Measurements from ENCODE around the gene PRPF6. TPM values are rescaled to one million over a fixed set of nuclear protein-coding genes. Genes with fewer than 3 reads are reported as not detected.

Gene PRPF6
- total and polyA plus RNA-seq, 5 donors from 2014 or later = 61.8 to 85.3 (median 77.0) TPM

- H3K27ac ChIP-seq (ENCODE audit: insufficient read depth, low read length, poor library complexity, severe bottlenecking) = no peak overlapping the region
- Mint-ChIP-seq H3K27me3 (no peaks in the 10 kb centered on the region), H3K36me3 (no peaks in the 10 kb centered on the region), H3K4me1 (peaks cover 0 to 56% (median 17%) of the 10 kb centered on the region in 4 donors), H3K4me3 (peak overlapping the region in 1 of 4 donors; percentile 21), H3K27ac (no peak overlapping the region), H3K9me3 (no peaks in the 10 kb centered on the region)
- DNase-seq (no peak), ATAC-seq (ENCODE audit: low read depth in 2 of 2) (no peak)
- H3K4me1 ChIP-seq (ENCODE audit: control insufficient read depth, insufficient read depth, low read length, poor library complexity, severe bottlenecking) = peaks cover 54% of the 10 kb centered on the region
- H3K36me3 ChIP-seq (ENCODE audit: control insufficient read depth, insufficient read depth, low read length) = no peaks in the 10 kb centered on the region
- H3K4me3 ChIP-seq (ENCODE audit: low read depth, low read length) = no peak overlapping the region
- H3K27me3 ChIP-seq (ENCODE audit: control insufficient read depth, insufficient read depth, low read length) = no peaks in the 10 kb centered on the region
- H3K9me3 ChIP-seq (ENCODE audit: control insufficient read depth in 2 of 2, low read length in 2 of 2) = no peaks in the 10 kb centered on the region
These were observed 86.2 kb downstream of the PRPF6 start for GRCh38 chr20:64067005-64067632.

DNA sequence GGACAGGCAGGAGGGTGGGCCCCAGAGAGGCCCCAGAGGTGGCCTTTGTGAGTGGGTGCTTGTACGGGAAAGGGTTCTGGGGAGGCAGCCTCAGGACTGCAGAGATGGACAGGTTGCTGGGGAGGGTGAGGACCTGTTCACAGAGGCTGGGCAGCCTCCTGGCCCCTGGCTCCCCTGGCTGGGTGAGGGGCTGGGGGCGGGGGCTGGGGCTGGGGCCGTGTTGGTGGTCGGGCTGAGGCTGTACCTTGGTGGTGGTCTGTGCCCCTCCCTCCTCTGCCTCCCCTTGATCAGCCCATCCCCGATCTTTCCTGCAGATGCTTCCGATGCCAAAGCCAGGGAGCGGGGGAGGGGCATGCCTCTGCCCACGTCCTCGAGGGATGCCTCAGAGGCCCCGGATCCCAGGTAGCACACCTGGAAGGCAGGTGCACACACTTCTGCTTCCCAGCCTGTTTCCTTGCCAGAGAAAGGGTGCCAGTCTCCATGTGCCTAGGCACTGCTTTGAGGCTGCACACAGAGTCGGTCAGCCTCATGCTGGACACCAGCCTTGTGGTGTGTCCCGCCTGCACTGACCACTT is 86.9 kb downstream of the PRPF6 start:
- Histone ChIP-seq H3K9me3 (ENCODE audit: control insufficient read depth in 2 of 2, low read length in 2 of 2) (no peaks in the 10 kb centered on the region), H3K27me3 (ENCODE audit: control insufficient read depth, insufficient read depth, low read length) (no peaks in the 10 kb centered on the region), H3K36me3 (ENCODE audit: control insufficient read depth, insufficient read depth, low read length) (peaks cover under 1% of the 10 kb centered on the region), H3K4me1 (ENCODE audit: control insufficient read depth, insufficient read depth, low read length, poor library complexity, severe bottlenecking) (peaks cover 48% of the 10 kb centered on the region), H3K4me3 (ENCODE audit: low read depth, low read length) (no peak overlapping the region), H3K27ac (ENCODE audit: insufficient read depth, low read length, poor library complexity, severe bottlenecking) (no peak overlapping the region)
- Mint-ChIP-seq H3K9me3 (no peaks in the 10 kb centered on the region), H3K4me3 (peak overlapping the region in 1 of 4 donors; percentile 49), H3K27me3 (no peaks in the 10 kb centered on the region), H3K27ac (no peak overlapping the region), H3K36me3 (no peaks in the 10 kb centered on the region), H3K4me1 (peaks cover 0 to 56% (median 17%) of the 10 kb centered on the region in 4 donors)
- ATAC-seq (ENCODE audit: low read depth in 2 of 2) = no peak
- no peak for DNase-seq

DNA sequence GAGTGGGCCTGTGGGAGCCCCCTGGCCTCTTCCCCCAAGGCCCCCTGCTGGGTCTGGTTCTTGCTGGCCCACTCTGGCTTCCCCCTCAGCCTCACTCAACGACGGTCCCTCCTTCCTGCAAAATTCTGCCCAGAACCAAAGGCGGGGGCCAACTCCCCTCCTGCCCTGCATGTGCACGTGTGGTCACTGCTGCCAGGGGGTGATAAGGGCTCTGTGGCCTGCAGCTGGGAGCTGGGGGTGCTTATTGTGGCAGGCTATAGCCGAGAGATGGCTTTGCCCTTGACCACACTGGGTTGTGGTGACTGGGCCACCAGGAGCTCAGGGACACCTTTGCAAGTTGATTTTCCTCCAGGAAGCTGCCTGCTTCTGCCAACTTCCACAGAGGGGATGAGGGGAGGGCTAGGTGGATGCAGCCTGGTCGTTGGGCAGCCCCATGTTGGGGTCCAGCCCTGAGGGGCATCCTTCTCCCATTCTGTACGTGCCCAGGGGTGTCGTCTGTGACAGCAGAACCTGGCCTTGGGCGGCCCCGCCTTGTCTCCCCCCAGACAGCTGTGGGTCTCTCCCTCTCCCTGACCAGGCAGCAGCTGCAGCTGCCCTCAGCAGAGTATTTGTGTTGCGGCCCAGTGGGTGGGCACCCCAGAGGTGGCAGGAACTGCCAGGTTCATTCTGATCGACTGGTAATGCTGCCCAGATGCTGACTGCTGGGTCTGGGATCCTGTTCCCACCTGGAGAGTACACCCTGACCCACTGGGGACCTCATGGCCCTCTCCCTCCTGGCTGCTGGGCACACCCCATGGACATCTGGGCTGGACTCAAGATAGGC is 87.7 kb downstream of the PRPF6 start:
- Mint-ChIP-seq H3K36me3 (peaks cover 3% of the 10 kb centered on the region), H3K9me3 (no peaks in the 10 kb centered on the region)

GRCh38 chr20:64069209-64069613 is 88.3 kb downstream of the PRPF6 start:
- no peak overlapping the region for H3K4me3 ChIP-seq (ENCODE audit: low read depth, low read length)
- DNase-seq (no peak), ATAC-seq (ENCODE audit: low read depth in 2 of 2) (no peak)
- H3K27ac ChIP-seq (ENCODE audit: insufficient read depth, low read length, poor library complexity, severe bottlenecking) = no peak overlapping the region
- no peaks in the 10 kb centered on the region for H3K27me3 Mint-ChIP-seq
- H3K36me3 ChIP-seq (ENCODE audit: control insufficient read depth, insufficient read depth, low read length) = peaks cover 9% of the 10 kb centered on the region
- H3K27me3 ChIP-seq (ENCODE audit: control insufficient read depth, insufficient read depth, low read length) = no peaks in the 10 kb centered on the region
- no peak overlapping the region for H3K4me3 Mint-ChIP-seq
- H3K9me3 ChIP-seq (ENCODE audit: control insufficient read depth in 2 of 2, low read length in 2 of 2) = no peaks in the 10 kb centered on the region
- no peaks in the 10 kb centered on the region for H3K9me3 Mint-ChIP-seq
- peaks cover 3% of the 10 kb centered on the region for H3K36me3 Mint-ChIP-seq
- H3K4me1 ChIP-seq (ENCODE audit: control insufficient read depth, insufficient read depth, low read length, poor library complexity, severe bottlenecking) = peaks cover 36% of the 10 kb centered on the region
- H3K4me1 Mint-ChIP-seq = peaks cover 0 to 49% (median 12%) of the 10 kb centered on the region in 4 donors
- no peak overlapping the region for H3K27ac Mint-ChIP-seq

More for the DNA sequence above, 87.7 kb downstream of the PRPF6 start:
- no peak overlapping the region for H3K27ac ChIP-seq (ENCODE audit: insufficient read depth, low read length, poor library complexity, severe bottlenecking)
- H3K9me3 ChIP-seq (ENCODE audit: control insufficient read depth in 2 of 2, low read length in 2 of 2) = no peaks in the 10 kb centered on the region
- no peak for ATAC-seq (ENCODE audit: low read depth in 2 of 2)
- no peak for DNase-seq
- H3K27me3 ChIP-seq (ENCODE audit: control insufficient read depth, insufficient read depth, low read length) = no peaks in the 10 kb centered on the region
- H3K27ac Mint-ChIP-seq = no peak overlapping the region
- H3K4me1 ChIP-seq (ENCODE audit: control insufficient read depth, insufficient read depth, low read length, poor library complexity, severe bottlenecking) = peaks cover 42% of the 10 kb centered on the region
- no peaks in the 10 kb centered on the region for H3K27me3 Mint-ChIP-seq
- no peak overlapping the region for H3K4me3 ChIP-seq (ENCODE audit: low read depth, low read length)
- H3K4me1 Mint-ChIP-seq = peaks cover 0 to 55% (median 17%) of the 10 kb centered on the region in 4 donors
- H3K36me3 ChIP-seq (ENCODE audit: control insufficient read depth, insufficient read depth, low read length) = peaks cover 5% of the 10 kb centered on the region
- peak overlapping the region in 1 of 4 donors; percentile 49 for H3K4me3 Mint-ChIP-seq

DNA sequence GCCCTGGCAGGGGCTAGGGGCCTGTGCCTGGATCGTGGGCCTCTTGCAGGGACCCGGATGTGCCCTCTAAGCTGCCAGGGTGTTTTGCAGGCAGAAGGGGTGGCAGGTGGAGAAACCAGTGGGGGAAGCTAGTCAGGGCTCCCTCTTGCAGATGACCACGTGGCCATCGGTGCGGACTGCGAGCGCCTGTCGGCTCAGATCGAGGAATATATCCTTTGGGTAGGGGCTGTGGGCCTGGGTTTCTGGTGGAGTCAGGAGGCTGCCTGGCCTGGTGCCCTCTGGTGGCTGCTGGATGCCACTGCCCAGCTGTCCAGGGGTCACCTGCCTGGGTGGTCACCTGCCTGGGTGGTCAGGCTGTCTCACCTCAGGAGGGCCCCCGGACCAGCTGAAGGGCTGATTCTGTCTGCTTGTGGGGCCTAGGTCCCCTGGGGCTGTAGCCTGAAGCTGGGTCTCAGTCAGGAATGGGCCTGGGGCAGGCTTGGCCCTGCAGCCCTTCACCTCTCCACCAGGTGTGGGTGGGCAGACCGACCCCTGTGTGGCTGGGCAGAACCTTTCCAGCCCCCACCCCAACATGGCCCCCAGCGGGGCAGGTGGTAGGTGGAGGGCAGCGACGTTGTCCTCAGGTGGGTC is 88.8 kb downstream of the PRPF6 start:
- no peaks in the 10 kb centered on the region for H3K9me3 ChIP-seq (ENCODE audit: control insufficient read depth in 2 of 2, low read length in 2 of 2)
- peak overlapping the region in 1 of 3 donors; percentile 52 for H3K27ac Mint-ChIP-seq
- H3K36me3 ChIP-seq (ENCODE audit: control insufficient read depth, insufficient read depth, low read length) = peaks cover 14% of the 10 kb centered on the region
- peaks cover 0 to 49% (median 12%) of the 10 kb centered on the region in 4 donors for H3K4me1 Mint-ChIP-seq
- peaks cover 31% of the 10 kb centered on the region for H3K4me1 ChIP-seq (ENCODE audit: control insufficient read depth, insufficient read depth, low read length, poor library complexity, severe bottlenecking)
- no peaks in the 10 kb centered on the region for H3K27me3 ChIP-seq (ENCODE audit: control insufficient read depth, insufficient read depth, low read length)
- H3K4me3 Mint-ChIP-seq = no peak overlapping the region
- H3K27ac ChIP-seq (ENCODE audit: insufficient read depth, low read length, poor library complexity, severe bottlenecking) = no peak overlapping the region
- H3K27me3 Mint-ChIP-seq = no peaks in the 10 kb centered on the region
- peaks cover 3% of the 10 kb centered on the region for H3K36me3 Mint-ChIP-seq
- no peaks in the 10 kb centered on the region for H3K9me3 Mint-ChIP-seq
- ATAC-seq (ENCODE audit: low read depth in 2 of 2) (no peak), DNase-seq (peak in 1 of 3 donors; percentile 42)
- no peak overlapping the region for H3K4me3 ChIP-seq (ENCODE audit: low read depth, low read length)

DNA sequence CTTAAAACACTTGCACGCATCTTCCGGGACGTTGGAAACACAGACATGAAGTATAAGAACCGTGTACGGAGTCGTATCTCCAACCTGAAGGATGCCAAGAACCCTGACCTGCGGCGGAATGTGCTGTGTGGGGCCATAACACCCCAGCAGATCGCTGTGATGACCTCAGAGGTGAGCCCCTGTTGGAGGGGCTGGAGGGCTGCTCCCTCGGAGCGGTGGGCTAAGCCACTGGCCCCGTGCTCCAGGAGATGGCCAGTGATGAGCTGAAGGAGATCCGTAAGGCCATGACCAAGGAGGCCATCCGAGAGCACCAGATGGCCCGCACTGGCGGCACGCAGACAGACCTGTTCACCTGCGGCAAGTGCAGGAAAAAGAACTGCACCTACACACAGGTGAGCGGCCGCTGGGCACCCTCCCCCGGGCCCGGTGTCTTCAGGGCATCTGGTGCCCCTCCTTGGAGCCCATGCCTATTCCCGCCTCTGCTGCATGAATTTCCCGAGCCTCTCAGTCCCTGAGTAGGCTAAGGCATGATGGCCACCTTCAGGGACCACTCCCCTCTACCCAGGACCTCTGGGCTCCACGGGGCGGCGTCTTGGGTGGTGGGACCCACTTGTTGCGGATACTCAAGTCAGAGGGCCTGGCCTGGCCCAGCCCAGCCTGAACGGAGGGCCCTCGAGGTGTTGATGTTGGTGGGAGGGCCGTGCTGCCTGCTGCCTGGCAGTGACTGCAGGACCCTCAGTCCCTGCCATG is 89.5 kb downstream of the PRPF6 start:
- H3K4me1 Mint-ChIP-seq = peaks cover 0 to 42% (median 9%) of the 10 kb centered on the region in 4 donors
- ATAC-seq (ENCODE audit: low read depth in 2 of 2) (no peak), DNase-seq (no peak)
- H3K9me3 Mint-ChIP-seq = no peaks in the 10 kb centered on the region
- no peak overlapping the region for H3K4me3 Mint-ChIP-seq
- H3K36me3 ChIP-seq (ENCODE audit: control insufficient read depth, insufficient read depth, low read length) = peaks cover 17% of the 10 kb centered on the region
- no peaks in the 10 kb centered on the region for H3K9me3 ChIP-seq (ENCODE audit: control insufficient read depth in 2 of 2, low read length in 2 of 2)
- H3K27ac Mint-ChIP-seq = peak overlapping the region in 1 of 3 donors; percentile 52
- H3K36me3 Mint-ChIP-seq = peaks cover 3% of the 10 kb centered on the region
- no peaks in the 10 kb centered on the region for H3K27me3 Mint-ChIP-seq
- H3K4me1 ChIP-seq (ENCODE audit: control insufficient read depth, insufficient read depth, low read length, poor library complexity, severe bottlenecking) = peaks cover 27% of the 10 kb centered on the region
- no peaks in the 10 kb centered on the region for H3K27me3 ChIP-seq (ENCODE audit: control insufficient read depth, insufficient read depth, low read length)
- no peak overlapping the region for H3K27ac ChIP-seq (ENCODE audit: insufficient read depth, low read length, poor library complexity, severe bottlenecking)
- H3K4me3 ChIP-seq (ENCODE audit: low read depth, low read length) = no peak overlapping the region

Data from CD4-positive, CD25-positive, alpha-beta regulatory T cell (primary cell).